Calu3 (cell line): Measurements from ENCODE around the gene UBXN4. TPM values are rescaled to one million over a fixed set of nuclear protein-coding genes. Genes with fewer than 3 reads are reported as not detected.

ENCODE experiments used
- BruUV-seq: library from RNA; stranded (reverse); fragments of 400-500 nt; replicated peaks from 2 replicates; lab custom pipeline; 2021; lab: Mats Ljungman, UMichigan
- CTCF ChIA-PET: fragments of 300-600 bp; sonication (Branson Sonifier 250); formaldehyde crosslinking; loops from one replicate; lab custom pipeline; 2022; ENCODE audit warnings: antibody characterized with exemption; lab: Charles Lee
- DNase-seq: peaks from one replicate; pipeline ENCODE4 v3.0.0; 2022
- H3K27ac Mint-ChIP-seq: one replicate; pipeline ENCODE4 v1.8.0; 2022; ENCODE audit warnings: mixed read lengths; ENCODE audit not compliant: unreplicated experiment
- H3K27me3 Mint-ChIP-seq: one replicate; pipeline ENCODE4 v1.8.0; 2022; ENCODE audit warnings: mixed read lengths; ENCODE audit not compliant: unreplicated experiment
- H3K36me3 Mint-ChIP-seq: one replicate; pipeline ENCODE4 v1.8.0; 2022; ENCODE audit warnings: mild to moderate bottlenecking, moderate library complexity, mixed read lengths; ENCODE audit not compliant: insufficient read depth, unreplicated experiment
- H3K4me1 Mint-ChIP-seq: one replicate; pipeline ENCODE4 v1.8.0; 2022; ENCODE audit warnings: mild to moderate bottlenecking, low read depth, mixed read lengths; ENCODE audit not compliant: unreplicated experiment
- H3K4me3 Mint-ChIP-seq: one replicate; pipeline ENCODE4 v1.8.0; 2022; ENCODE audit warnings: mild to moderate bottlenecking, low read depth, moderate library complexity, mixed read lengths; ENCODE audit not compliant: unreplicated experiment
- H3K9me3 Mint-ChIP-seq: one replicate; pipeline ENCODE4 v1.8.0; 2022; ENCODE audit warnings: low read depth, mixed read lengths; ENCODE audit not compliant: unreplicated experiment
- CTCF ChIP-seq: fragments of 200-600 bp; IDR thresholded peaks from one replicate; pipeline ENCODE4 v1.8.0; 2022; ENCODE audit warnings: antibody characterized with exemption; ENCODE audit not compliant: unreplicated experiment
- intact Hi-C: fragments of 100-400 bp; cut with micrococcal nuclease; formaldehyde crosslinking; loops from one replicate; pipeline ENCODE4 v1.10.0; 2022; ENCODE audit not compliant: unreplicated experiment
- total RNA-seq: library from RNA; stranded (reverse); gene quantifications from 2 replicates; pipeline ENCODE4 v1.2.3, GENCODE V29; 2022

The UBXN4 gene
- total RNA-seq, 1 experiment from 2014 or later, result 94.4 TPM

- TF ChIP-seq CTCF, result no peak
- intact Hi-C loops, result loop anchor here (10.0 kb wide), 1 partner anchor 323 kb away; no protein-coding TSS in a partner anchor
- H3K27me3 Mint-ChIP-seq, result no peaks in the 10 kb centered on the region
- BruUV-seq, result no TSS peak
- no peak for DNase-seq
- CTCF ChIA-PET, result interaction anchor here (1.1 to 2.1 kb wide), 2 partner anchors 587 to 809 kb away, joined by 3 to 10 read pairs; no protein-coding TSS in a partner anchor
- H3K4me1 Mint-ChIP-seq, result peaks cover 9% of the 10 kb centered on the region
- peaks cover 5% of the 10 kb centered on the region for H3K36me3 Mint-ChIP-seq
- H3K4me3 Mint-ChIP-seq, result no peak overlapping the region
- no peaks in the 10 kb centered on the region for H3K9me3 Mint-ChIP-seq
- H3K27ac Mint-ChIP-seq, result no peak overlapping the region
These were observed 56.6 kb downstream of the UBXN4 start for GRCh38 chr2:135798275-135798705.

GRCh38 chr2:135798762-135799161, 57.1 kb downstream of the UBXN4 start:
- no peaks in the 10 kb centered on the region for H3K27me3 Mint-ChIP-seq
- no peaks in the 10 kb centered on the region for H3K9me3 Mint-ChIP-seq
- intact Hi-C loops, result loop anchor here (10.0 kb wide), 1 partner anchor 324 kb away; no protein-coding TSS in a partner anchor
- no peak overlapping the region for H3K27ac Mint-ChIP-seq
- TF ChIP-seq CTCF, result no peak
- H3K4me3 Mint-ChIP-seq, result no peak overlapping the region
- DNase-seq, result no peak
- H3K36me3 Mint-ChIP-seq, result peaks cover 5% of the 10 kb centered on the region
- no TSS peak for BruUV-seq
- CTCF ChIA-PET, result interaction anchor here (2.1 kb wide), 1 partner anchor 810 kb away, joined by 10 read pairs; no protein-coding TSS in a partner anchor
- peaks cover 9% of the 10 kb centered on the region for H3K4me1 Mint-ChIP-seq

DNA sequence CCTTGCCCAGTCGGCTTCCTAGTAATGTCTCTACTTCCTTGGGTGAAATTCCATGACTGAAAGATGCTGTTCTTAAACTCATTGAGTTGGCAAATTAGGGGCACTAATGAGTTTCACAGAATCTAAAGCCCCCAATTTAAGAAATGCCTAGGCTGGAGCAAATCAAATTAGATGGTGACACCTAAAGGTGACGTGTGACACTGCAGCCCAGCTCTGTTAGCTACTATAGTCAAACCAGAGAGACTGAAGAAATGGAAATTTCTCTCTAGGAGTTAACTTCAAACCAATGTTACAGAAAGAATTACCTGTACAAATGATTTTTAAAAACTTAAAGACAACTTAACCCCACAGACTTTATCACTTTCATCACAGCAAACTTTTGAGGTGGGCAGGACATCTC, 58.1 kb downstream of the UBXN4 start:
- TF ChIP-seq CTCF, result no peak
- Mint-ChIP-seq H3K4me3 (no peak overlapping the region), H3K36me3 (peaks cover 5% of the 10 kb centered on the region), H3K27me3 (no peaks in the 10 kb centered on the region), H3K4me1 (peaks cover 9% of the 10 kb centered on the region), H3K27ac (no peak overlapping the region), H3K9me3 (no peaks in the 10 kb centered on the region)
- intact Hi-C loops, result loop anchor here (10.0 kb wide), 1 partner anchor 325 kb away; no protein-coding TSS in a partner anchor
- BruUV-seq, result no TSS peak
- DNase-seq, result no peak
- CTCF ChIA-PET, result no interaction called here

DNA sequence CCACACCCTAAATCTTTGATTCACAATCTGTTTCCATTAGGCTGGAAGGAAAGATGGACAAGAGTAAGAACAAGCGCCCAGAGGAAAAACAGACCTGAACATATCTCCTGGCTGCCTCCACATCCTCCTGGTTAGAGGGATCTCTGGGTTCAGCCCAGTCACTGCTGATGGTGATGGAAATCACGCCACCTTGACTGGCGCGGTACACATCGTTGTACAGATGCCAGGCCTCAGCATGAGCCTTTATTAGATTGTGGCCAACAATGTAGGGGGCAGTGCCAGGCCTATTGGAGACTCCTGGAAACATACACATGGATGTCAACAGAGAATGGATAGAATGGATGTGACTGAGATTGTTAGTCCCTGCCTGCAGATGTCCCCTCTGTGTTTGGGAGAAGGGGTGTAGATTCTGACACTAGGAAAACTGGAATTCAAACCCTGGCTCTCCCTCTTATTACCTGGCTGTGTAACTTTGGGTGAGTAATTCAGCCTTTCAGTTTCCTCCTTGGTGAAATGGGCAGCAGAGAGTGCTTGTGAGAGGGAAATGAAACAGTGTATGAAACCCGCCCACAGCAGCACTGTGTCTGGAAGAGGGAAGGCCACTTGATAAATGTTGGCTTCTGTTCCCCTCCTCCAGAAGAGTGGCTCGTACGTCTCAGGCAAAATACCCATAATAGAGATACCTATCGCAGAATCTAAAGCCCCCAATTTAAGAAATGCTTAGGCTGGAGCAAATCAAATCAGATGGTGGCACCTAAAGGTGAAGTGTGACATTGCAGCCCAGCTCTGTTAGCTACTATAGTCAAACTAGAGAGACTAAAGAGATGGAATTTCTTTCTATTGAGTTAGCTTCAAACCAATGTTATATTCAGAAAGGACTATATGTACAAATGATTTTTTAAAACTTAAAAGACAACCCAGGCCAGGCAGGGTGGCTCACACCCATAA, 59.1 kb downstream of the UBXN4 start:
- CTCF ChIA-PET, result no interaction called here
- no peaks in the 10 kb centered on the region for H3K27me3 Mint-ChIP-seq
- peaks cover 9% of the 10 kb centered on the region for H3K4me1 Mint-ChIP-seq
- peaks cover 8% of the 10 kb centered on the region for H3K36me3 Mint-ChIP-seq
- TF ChIP-seq CTCF, result no peak
- H3K4me3 Mint-ChIP-seq, result no peak overlapping the region
- intact Hi-C loops, result no loop called here
- no peaks in the 10 kb centered on the region for H3K9me3 Mint-ChIP-seq
- no peak for DNase-seq
- BruUV-seq, result no TSS peak
- H3K27ac Mint-ChIP-seq, result no peak overlapping the region
